HG03342 (cell line): ENCODE results near the gene EEIG1.

Experiments used
- ATAC-seq: cut with Tn5 transposase; IDR thresholded peaks from one replicate; pipeline ENCODE4 v1.9.1; 2021; ENCODE audit warnings: mild to moderate bottlenecking, moderate library complexity; ENCODE audit not compliant: unreplicated experiment

The EEIG1 gene

GRCh38 chr9:127975376-127976315 lies 5.1 kb downstream of the EEIG1 start:
- ATAC-seq: no peak

DNA sequence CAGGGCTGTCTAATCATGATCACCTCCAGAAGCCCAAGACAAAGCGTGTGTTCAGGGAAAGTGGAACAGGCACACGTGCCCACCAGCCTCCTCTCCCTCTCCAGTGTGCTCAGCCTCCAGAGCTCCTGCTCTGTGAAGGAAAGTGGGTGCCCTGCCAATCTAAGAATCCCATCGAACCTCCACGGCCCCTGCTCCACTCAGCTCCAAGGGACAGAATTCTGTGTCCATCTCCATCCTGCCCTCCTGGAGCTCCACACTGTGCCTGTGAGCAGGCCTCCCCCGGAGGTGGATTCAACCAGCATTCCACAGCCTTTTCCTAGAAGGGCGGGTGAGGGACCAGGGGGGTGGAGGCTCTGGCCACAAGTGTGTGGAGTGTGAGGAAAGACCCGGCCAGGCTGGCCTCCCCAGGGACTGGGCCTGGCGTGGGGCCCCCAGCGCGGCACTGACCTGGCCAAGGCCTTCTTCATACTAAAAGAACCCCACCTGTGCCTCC lies 6.0 kb downstream of the EEIG1 start:
- no peak for ATAC-seq

DNA sequence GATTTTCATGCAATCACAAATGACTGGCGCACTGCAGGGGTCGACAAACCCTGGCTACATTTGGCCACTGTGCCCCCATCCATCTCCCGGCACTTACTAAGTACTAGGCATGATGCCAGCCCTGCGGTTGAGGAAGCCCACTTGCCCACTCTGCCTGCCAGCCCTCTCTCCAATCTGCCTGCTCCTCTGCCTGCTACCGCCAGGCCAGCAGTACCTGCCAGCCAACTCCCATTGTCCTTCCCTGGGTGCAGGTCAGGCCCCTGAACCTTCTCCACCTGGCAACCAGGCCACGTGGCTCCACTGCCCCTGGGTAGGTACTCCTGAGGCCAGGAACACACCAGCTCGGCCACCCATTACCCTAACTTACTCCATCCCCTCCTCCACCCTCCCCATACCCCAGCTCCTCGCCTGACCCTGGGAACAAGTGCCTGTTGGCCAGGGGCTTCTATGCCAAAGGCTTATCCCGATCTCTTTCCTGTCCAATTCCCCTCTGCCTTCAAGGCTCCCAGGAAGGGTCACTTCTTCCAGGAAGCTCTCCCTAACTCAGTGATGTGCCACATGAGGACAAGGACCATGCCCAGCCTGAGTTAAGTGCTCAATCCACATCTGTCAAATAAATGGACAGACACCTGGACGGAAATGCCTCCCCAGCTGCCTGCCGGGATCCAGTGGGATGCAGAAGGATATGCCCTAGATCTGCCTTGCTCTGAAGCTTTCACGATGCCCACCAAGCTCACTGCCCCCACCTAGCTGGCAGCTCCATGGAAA lies 6.6 kb downstream of the EEIG1 start:
- ATAC-seq: no peak

- ATAC-seq: no peak
Measured at GRCh38 chr9:127973169-127974000, 7.4 kb downstream of the EEIG1 start.

DNA sequence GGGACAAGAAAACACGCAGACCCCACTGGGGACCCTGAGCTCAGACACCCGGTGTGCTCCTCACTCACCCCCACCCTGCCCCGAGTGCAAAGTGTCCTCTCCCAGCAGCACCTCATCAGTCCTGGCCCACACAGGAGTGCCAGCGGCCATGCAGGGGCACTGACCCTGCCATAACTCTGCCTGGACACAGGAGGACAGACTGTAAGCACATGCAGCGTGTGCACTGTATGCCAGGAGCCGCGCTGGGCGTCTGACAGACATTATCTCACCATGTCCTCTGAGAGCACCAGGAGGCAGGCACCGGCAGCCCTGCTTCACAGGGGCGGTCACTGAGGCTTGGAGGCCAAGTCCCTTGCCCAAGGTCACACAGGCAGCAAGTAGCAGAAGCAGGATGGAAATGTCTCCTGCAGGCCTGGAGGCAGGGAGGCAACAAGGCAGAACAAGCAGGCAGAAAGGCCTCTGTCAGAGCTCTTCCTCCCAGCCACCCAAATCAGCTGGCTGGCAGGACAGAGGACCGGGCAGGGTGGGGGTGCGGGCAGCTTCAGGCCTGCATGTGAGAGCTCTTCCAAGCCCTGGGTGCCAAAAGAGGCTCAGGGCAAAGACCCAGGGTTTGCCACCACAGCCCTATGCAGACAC lies 8.4 kb downstream of the EEIG1 start:
- ATAC-seq: no peak

DNA sequence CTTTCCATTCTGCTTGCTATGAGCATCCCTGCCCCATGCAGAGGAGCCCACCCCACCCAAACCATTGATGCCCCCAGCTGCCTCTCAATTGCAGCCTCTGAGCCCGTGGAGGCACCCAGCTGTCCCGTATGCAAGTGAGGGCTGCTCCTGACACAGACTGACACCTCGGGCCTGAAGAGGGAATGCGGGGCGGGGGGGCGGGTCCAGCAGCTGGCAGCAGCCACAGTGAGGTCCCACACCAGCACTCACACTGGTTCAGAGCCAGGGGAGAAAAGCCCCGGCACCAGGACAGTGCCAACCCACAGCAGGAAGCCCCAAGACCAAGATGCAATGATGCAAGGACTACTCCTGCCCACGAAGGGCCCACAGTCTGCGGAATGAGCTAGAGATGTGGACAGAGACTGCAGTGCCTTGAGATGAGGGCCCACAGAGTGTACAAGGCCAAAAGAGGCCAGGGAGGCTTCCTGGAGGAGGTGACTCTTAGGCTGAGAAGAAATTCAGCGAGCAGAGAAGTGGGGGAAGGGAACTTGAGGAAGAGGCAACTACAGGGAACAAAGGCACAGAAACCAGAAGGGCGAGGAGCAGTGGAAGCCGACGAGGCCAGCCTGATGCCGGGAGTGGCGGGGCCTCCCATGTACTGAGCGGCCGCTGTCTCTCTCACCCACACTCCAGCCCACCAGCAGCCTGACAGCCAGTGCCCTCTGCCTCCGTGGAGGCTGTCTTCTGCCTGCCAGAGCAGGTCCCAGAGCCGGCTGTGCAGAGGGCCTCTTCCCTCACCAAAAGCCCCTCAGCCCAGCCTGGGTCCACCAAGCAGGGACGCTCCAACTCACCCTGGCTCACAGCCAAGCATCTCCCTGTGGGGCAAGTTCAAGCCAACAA lies 9.2 kb downstream of the EEIG1 start:
- ATAC-seq: no peak

- peak; percentile 76 for ATAC-seq
Measured at GRCh38 chr9:127970401-127971313, 10.1 kb downstream of the EEIG1 start.

GRCh38 chr9:127968700-127969383 lies 11.9 kb downstream of the EEIG1 start:
- ATAC-seq: no peak

GRCh38 chr9:127968042-127968441 lies 12.7 kb downstream of the EEIG1 start:
- no peak for ATAC-seq

DNA sequence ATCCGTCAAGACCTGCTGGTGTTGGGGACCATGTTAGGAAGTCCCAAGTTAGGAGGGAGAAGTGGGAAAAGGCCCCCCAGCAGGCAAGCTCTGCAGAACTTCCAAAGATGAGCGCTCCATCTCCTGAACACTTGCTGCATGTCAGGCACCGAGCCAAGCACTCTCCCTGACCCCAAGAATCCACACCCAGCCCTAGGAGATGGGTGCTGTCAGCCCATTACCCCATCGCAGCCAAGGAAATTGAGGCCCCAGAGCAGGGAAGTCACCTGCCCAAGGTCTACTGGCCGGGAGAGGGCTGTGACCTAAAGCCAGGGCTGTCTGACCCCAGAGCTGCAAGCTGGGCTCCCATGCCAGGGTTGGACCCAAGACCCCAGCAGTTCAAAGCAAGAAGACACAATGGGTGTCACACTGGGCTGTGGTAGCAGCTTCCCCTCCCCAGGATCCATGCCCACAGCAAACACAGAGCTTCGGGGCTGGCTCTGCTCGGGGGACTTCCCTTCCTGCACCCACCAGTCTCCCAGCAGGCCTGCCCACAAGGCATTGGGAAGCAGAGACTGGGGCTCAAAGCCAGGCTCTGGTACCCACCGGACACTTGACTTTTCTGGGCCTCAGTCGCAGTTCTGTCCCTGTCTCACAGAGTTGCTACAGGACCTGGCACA lies 13.5 kb downstream of the EEIG1 start:
- no peak for ATAC-seq

DNA sequence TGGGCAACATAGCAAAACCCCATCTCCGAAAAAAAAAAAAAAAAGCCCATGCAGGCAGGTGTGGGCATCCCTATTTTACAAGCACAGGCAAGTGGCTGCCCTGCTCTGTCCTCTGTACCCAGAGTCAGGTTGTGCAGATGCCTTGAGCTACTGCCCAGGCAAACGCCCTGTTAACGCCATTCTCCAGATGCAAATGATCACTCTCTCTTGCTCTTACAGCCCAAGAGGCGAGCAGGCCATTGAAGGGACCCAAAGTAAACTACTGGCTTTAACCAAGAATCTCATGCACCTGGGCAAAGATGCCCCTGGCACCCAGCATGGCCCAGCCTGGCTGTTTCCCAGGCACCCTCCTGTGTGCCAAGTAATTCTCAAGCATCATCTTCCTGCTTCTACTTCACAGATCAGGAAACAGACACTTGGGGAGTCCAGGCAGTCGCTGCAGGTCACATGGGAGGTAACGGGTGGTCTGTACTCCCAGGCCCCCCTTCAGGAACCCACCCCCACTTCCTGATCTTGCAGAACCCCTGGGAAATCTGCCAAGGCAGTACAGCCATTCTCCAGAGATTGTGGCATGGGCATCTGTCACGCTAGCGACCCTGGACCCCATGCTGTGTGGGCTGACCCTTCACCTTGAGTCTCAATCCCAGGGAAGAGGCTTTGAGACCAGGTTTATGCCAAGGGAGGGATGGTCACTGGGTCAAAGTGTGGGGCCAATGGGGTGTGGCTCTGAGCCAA lies 14.2 kb downstream of the EEIG1 start:
- no peak for ATAC-seq

- ATAC-seq: no peak
Measured at GRCh38 chr9:127965953-127966352, 14.8 kb downstream of the EEIG1 start.

- no peak for ATAC-seq
Measured at GRCh38 chr9:127963359-127964064, 17.3 kb downstream of the EEIG1 start.

- no peak for ATAC-seq
Measured at GRCh38 chr9:127963041-127963358, 17.8 kb downstream of the EEIG1 start.

- no peak for ATAC-seq
Measured at GRCh38 chr9:127962278-127962677, 18.5 kb downstream of the EEIG1 start.

- ATAC-seq: no peak
Measured at GRCh38 chr9:127961613-127962155, 19.1 kb downstream of the EEIG1 start.
